Measurements from ENCODE around the gene NELFB.

Gene NELFB

DNA sequence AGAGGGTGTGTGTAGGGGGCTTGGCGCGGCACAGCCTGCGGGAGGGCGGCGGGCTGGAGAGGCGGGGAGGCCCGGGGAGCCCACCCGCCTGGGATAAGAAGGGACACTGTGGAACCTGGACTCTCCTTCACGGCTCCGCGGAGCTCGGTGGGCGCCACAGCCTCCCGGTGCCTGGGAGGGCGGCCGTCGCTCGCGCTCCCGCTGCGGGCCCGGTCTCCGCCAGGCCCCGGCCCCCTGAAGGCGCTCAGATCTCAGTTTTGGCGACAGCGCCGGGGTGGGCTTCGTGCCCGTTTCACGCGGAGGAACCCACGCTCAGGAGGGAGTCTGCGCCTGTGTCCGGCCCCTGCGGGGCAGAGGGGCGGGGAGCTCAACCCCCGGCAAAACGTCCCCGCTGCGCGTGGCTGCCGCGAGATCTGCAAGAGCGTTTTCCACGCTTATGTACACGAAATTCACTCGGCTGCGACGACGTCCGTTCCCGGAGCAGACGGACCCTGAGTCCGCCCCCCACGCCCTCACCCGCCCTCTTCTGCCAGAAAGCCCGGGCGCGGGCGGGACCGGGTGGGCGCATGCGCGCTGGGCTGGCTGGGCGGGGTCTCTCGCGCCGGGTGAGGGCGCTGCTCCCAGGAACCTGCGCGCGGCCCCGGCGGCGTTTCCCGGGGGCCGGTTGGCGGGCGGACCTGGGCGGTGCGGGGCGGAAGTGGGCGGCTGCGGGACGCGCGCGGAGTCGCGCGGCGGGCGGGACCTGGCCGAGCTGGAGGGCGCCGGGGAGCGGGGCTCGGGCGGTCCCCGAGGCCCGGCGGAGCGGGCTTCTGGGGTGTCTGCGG is at the start of gene NELFB:
Gene NELFB (plus strand): TSS at position 704 of the 824 bp plus-strand sequence.
- in situ Hi-C loops (cut with MboI; ENCODE audit: low sequenced_read_pairs), result no loop called here

DNA sequence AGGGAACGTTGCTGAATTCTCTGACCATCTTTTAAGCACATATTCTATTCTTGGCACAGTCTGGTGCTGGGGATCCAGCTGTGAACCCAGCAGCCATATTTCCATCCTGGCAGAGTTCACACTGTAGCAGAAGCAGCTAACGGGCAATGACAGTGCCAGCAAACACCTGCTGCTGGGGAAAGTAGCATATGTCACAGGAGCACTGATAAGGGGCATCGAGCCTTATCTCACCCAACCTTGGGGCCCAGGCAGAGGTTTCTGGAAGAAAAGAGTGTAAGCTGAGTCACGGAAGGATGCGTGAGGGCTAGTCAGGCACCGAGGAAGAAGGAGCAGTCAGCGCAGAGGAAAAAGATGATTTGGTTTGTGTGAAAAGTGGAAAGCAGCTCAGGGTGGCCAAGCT is 48.5 kb upstream of the NELFB start:
- in situ Hi-C loops (cut with MboI; ENCODE audit: low sequenced_read_pairs), result loop anchor here (25.0 kb wide), 1 partner anchor 419 kb away; the partner anchor contains the start of genes CCDC183 and TMEM141

DNA sequence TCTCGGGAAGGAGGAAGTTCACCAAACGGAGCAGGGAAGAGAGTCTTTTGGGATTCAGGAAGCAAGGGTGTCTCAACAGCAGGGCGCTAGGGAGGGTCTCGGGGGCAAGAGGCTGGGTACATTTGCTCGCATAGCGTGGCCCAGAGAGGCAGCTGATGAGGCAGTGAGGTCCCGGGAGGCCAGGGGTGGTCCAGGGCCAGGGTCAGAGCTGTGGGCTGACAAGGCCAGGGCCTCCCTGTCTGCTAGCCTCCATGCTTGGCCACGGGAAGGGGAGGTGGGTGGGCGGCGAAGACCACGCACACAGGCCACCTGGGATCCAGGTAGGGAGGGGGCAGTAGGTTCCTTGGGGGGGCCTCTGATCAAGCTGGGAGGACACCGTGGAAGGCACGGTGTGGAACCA is 43.6 kb upstream of the NELFB start:
- in situ Hi-C loops (cut with MboI; ENCODE audit: low sequenced_read_pairs), result loop anchor here (25.0 kb wide), 1 partner anchor 424 kb away; the partner anchor contains the start of genes CCDC183 and TMEM141

DNA sequence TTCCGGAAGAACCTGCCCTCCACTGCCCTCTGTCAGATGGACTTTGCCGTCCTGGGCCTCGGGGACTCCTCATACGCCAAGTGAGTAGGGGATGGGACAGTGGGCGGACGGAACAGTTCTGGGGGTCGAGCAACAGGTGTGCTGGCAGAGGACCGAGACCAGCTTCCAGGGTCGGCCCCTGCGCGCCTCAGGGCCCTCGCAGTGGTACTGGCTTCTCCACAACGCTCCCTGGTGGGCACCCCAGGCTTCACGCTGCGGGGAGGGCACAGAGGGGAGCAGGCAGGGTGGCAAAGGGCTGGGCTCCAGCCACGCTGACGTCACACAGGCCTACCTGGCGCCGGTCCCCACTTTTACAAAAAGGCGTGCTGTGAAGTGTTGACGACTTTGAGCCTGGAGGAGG is 42.6 kb upstream of the NELFB start:
- in situ Hi-C loops (cut with MboI; ENCODE audit: low sequenced_read_pairs), result loop anchor here (25.0 kb wide), 1 partner anchor 425 kb away; the partner anchor contains the start of genes CCDC183 and TMEM141

DNA sequence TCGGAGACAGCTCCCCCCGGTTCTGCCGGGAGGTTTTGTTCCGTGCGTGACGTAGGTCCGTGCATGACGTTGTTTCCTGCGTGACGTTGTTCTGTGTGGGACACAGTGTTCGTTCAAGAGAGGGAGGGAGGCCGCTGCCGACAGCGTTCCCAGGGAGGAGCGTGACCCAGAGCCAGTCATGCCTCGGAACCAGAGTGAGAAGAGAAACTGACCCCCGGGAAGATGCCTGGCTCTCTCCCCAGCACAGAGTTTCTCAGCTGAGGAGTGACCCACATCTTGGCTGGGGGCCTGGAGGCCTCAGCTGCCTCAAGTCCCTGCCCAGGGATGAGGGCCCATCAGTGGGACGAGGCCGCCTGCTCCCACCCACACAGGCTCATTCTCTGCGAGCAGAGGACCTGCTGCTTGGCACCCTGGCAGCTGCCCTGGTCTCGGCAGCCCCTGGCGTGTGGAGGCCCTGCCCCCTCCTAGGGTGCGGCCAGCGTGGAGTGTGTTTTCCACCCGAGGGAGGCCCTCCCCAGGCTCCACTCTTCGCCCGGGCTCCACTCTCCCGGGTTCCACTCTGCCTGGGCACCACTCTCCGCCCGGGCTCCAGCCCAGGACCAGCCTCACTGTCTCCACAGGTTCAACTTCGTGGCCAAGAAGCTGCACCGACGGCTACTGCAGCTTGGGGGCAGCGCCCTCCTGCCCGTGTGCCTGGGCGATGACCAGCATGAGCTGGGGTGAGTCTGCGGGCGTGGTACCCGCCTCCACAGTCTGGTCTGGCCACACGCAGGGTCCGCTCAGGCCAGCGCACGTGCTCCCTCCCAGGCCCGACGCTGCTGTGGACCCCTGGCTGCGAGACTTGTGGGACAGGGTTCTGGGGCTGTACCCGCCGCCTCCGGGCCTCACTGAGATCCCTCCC is 41.7 kb upstream of the NELFB start:
- in situ Hi-C loops (cut with MboI; ENCODE audit: low sequenced_read_pairs), result loop anchor here (25.0 kb wide), 1 partner anchor 426 kb away; the partner anchor contains the start of genes CCDC183 and TMEM141

DNA sequence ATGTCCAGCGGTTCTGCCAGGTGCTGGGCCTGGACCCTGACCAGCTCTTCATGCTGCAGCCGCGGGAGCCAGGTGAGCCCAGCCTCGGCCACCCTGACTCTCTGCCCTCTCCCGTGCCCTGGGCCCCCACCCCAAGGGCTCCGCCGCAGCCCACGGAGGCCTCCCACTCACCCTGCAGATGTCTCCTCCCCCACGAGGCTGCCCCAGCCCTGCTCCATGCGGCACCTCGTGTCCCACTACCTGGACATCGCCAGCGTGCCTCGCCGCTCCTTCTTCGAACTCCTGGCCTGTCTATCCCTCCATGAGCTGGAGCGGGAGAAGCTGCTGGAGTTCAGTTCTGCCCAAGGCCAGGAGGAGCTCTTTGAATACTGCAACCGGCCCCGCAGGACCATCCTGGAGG is 40.5 kb upstream of the NELFB start:
- in situ Hi-C loops (cut with MboI; ENCODE audit: low sequenced_read_pairs), result loop anchor here (25.0 kb wide), 1 partner anchor 427 kb away; the partner anchor contains the start of genes CCDC183 and TMEM141

DNA sequence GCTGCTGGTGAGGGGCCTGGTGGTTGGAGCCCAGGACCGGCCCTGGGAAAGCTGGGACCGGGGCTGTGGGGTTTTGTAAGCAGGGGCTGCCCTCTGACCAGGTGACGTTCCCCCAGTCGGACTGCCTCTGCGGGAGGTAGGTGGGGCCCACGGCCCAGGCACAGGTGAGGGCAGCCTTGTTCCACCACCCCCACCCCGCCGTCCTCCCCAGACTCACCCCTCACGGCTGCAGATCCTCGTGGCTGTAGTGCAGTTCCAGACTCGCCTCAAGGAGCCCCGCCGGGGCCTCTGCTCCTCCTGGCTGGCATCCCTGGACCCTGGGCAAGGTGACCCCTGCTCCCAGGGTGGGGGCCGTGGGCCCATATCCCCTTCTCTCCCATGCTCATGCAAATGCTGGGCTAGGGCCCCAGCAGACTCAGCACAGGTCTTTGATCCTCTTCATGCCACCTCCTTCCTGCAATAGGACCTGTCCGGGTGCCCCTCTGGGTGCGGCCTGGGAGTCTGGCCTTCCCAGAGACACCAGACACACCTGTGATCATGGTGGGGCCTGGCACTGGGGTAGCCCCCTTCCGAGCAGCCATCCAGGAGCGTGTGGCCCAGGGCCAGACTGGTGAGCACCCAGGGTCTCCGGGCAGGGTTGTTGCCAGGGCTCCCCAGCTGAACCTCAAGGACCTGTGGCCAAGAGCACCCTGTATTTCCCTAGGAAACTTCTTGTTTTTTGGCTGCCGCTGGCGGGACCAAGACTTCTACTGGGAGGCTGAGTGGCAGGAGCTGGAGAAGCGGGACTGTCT is 39.7 kb upstream of the NELFB start:
- in situ Hi-C loops (cut with MboI; ENCODE audit: low sequenced_read_pairs), result loop anchor here (25.0 kb wide), 1 partner anchor 428 kb away; the partner anchor contains the start of genes CCDC183 and TMEM141

DNA sequence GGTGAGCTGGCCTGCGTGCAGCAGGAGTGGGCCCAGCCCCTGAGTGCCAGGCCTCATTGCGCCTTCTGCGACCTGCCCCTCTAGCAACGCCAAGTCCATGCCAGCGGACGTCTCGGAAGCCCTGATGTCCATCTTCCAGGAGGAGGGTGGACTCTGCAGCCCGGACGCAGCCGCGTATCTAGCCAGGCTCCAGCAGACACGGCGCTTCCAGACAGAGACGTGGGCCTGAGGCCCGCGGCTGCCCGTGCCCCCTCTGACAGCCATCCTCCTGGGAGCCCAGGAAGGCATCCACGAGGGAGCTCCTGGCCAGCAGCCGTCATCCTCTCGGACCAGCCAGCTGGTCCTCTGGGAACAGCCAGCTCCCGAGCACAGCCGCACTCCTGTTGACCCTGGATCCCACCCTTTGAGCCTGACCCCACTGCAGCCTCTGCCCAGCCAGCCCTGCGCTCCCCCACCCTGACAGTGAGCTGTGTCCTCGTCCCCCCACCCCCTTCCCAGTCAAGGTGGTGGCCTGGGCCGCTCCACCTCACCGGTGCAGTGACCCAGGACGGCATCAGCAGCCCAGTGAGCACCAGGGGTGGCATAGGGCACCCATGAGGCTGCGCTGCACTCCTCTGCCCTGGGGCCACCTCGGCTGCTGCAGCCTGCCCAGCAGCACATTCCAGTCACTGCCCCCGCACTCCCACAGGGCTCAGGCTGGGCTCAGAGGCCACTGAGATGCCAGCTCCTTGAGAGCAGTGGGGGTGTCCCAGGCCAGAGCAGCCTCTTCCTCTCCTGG is 38.8 kb upstream of the NELFB start:
- in situ Hi-C loops (cut with MboI; ENCODE audit: low sequenced_read_pairs), result loop anchor here (25.0 kb wide), 1 partner anchor 429 kb away; the partner anchor contains the start of genes CCDC183 and TMEM141

DNA sequence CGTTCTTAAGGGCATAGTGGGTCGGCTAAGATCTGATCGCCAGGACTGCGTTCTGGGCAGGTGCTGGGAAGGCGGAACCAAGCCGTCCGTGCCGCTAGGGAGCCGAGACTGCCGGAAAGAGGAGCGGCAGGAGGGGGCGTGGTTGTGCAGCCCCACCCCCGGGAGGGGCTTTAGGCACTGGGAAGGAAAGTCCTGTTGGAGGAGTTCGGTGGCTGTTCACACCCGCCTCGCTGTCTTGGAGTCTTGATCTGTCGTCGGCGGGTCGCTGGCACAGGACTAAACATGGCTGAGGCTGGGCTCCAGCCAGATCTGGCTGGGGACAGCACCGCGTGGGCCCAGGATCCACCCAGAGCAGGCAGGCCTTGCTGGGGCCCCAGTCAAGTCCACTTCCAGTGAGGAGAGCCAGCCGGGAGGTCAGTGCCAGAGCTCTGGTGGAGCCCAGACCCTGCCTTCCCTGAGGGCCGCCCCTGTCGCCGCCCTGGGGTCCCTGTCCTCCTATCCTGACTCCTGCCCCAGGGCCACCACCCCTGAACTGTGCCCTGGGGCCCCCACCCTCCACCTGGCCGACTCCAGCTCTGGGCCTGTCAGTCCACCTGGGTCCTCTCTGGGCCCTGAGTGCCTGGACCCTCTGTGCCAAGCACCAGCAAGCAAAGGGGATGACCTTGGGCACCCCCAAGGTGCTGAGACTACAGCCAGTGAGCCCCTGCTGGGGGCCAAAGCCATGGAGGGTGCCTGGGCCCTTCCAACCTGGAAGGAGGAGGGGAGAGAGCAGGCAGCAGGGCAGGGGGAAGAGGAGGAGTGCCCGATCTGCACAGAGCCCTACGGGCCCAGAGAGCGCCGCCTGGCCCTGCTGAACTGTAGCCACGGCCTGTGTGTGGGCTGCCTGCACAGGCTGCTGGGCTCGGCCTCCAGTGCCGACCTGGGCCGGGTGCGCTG is 37.6 kb upstream of the NELFB start:
- in situ Hi-C loops (cut with MboI; ENCODE audit: low sequenced_read_pairs), result loop anchor here (25.0 kb wide), 1 partner anchor 430 kb away; the partner anchor contains the start of genes CCDC183 and TMEM141

DNA sequence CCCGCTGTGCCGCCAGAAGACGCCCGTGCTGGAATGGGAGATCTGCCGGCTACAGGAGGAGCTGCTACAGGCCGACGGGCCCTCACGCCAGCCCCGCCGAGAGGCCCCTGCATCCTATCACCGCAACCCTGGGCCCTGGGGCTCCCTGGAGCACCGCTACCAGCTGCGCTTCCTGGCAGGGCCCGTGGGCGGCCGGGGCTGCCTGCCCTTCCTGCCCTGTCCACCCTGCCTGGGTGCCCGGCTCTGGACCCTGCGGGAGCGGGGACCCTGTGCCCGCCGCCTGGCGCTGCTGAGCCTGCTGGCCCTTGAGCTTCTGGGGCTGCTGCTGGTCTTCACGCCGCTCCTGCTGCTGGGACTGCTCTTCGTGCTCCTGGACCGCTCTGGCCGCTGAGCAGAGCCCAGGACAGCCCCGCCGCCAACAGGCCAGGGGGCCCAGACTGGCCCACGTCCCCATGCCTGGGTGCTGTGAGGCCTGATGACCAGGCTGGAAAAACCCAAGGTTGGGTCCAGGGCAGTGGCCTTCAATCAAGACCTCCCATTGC is 36.8 kb upstream of the NELFB start:
- in situ Hi-C loops (cut with MboI; ENCODE audit: low sequenced_read_pairs), result loop anchor here (25.0 kb wide), 1 partner anchor 431 kb away; the partner anchor contains the start of genes CCDC183 and TMEM141

DNA sequence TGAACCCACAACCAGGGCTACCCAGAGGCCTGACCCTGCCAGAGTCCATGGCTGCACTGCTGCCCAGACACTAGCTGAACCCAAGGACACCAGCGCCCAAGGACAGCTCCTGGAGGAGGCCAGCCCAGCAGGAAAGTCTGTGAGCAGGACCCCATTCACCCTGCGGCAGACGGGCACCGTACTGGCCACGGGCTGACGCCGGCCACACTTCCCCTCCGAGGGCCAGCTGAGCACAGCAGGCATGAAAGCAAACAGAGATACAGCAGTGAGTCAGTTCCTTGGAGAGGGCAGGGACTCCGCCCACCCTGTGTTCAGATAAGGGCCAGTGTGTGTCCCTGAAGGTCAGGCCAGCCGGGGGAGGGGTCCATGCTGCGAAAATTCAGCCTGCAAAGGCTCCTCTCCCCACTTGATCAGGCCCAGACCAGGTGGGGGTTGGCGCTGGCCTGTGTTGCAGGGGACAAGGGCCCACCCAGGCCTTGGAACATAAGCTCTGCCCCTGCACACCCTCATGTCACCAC is 36.3 kb upstream of the NELFB start:
- in situ Hi-C loops (cut with MboI; ENCODE audit: low sequenced_read_pairs), result loop anchor here (25.0 kb wide), 1 partner anchor 432 kb away; the partner anchor contains the start of genes CCDC183 and TMEM141

DNA sequence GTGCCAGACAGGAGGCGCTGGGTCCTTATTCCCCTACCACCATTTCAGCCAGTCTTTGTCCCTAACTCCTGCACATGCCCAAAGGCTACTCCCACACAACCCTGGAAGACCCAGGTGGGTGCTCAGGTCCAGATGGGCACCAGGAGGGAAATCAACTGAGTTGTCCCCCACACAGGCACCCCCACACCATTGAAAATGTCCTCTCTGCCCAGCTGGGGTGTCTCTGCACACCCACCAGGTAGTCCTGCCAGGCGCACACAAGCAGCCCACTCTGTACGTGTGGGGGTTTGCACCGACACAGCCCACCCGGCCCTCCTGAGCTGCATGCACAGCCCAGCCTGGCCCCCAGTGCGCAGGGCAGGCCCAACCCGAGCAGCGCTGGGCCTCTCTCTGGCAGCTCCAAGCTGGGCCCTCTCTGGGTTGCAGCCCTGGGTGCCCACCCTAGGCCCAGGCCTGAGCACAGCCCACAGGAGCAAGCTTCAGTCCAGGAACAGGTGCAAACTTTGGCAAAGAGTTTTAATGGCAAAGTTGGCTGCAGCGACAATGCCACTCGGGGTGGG is 35.3 kb upstream of the NELFB start:
- in situ Hi-C loops (cut with MboI; ENCODE audit: low sequenced_read_pairs), result loop anchor here (25.0 kb wide), 1 partner anchor 433 kb away; the partner anchor contains the start of genes CCDC183 and TMEM141

DNA sequence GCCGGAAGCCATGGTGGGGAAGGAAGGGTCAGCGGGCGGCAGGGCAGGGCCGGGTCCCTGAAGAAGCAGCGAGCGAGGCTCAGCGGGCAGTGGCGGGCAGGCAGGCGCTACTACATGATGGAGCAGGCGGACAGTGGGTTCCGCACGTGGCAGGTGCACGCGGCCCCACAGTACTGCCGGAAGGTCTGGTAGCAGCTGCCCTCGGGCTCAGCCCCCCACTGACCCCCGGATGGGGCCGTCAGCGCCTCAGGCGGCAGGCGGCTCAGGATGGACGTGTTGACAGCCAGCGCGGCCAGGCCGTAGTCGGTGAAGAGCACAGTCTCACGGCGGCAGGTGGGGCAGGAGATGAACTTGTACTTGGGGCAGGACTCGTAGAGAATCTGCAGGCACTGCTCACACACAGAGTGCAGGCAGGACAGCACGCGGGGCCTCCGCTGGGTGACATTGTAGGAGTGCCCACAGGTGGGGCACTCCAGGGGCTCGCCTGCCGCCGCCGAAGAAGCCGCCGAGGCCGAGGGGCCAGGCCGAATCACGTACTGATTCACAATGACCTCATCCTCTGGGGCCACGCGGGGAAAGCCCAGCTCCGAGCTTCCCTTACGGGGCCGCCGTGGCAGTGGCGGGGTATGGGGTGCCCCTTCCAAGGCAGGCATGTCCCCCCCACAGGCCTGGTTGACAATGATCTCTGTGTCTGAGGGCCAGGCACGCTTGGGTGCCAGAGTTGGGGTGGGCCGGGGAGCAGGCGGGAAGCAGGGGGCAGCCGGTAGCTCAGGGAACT is 34.6 kb upstream of the NELFB start:
- in situ Hi-C loops (cut with MboI; ENCODE audit: low sequenced_read_pairs), result loop anchor here (25.0 kb wide), 1 partner anchor 433 kb away; the partner anchor contains the start of genes CCDC183 and TMEM141

DNA sequence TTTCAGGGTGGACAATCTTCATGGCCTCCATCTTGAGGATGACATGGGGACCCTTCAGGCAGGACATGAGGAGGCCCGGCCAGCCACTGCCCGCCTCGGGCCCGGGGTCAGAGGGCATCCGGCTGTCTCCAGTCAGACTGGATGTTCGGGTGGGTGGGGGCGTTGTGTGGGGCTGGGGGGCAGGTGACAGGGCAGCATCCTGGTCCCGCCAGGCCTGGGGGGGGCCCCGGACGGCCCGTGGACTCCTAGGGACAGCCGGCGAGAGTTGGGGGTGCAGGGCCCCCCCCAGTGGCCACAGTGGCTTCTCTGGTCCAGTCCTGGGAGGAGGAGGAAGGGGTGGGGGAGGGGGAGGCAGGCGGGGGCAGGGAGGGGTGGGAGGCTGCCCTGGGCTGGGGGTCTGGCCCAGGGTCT is 34.0 kb upstream of the NELFB start:
- in situ Hi-C loops (cut with MboI; ENCODE audit: low sequenced_read_pairs), result loop anchor here (25.0 kb wide), 1 partner anchor 434 kb away; the partner anchor contains the start of genes CCDC183 and TMEM141

DNA sequence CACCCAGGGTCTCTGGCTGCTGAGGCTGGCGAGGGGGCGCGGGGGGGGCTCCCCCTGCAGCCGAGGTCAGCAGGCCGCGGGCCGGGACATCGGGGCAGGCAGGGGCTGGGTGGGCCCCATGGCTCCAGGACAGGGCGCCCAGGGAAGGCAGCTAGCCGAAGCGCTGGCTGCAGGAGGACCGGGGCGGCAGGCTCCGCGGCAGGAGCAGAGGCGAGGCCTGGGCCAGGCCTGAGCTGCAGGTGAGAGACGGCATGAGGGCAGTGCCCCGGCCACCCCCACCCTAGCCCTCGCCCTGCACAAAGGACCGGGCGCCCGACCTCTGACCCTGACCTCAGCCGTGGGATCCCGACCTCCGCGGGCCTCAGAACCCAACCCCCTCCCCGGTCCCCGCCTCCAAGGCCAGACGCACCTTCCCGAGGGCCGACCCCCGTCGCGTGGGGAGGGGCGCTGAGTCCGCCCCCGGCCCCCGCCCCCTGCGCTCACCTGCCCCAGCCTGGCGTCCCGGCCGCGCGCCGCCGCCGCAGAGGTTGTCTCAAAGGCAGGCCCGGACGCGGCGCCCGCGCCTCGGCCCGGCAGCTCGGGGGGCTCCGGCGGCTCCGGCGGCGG is 33.5 kb upstream of the NELFB start:
- in situ Hi-C loops (cut with MboI; ENCODE audit: low sequenced_read_pairs), result loop anchor here (25.0 kb wide), 1 partner anchor 434 kb away; the partner anchor contains the start of genes CCDC183 and TMEM141

All from HL-60/S4 (cell line).